Measurements from ENCODE around the gene KRTAP29-1.

Gene KRTAP29-1

GRCh38 chr17:41327411-41328120 lies 24.9 kb upstream of the KRTAP29-1 start:
- no peak for DNase-seq

GRCh38 chr17:41326173-41327145 lies 23.8 kb upstream of the KRTAP29-1 start:
- DNase-seq = no peak

GRCh38 chr17:41325611-41326010 lies 23.0 kb upstream of the KRTAP29-1 start:
- DNase-seq = no peak

- no peak for DNase-seq
Observed at GRCh38 chr17:41325126-41325525, 22.5 kb upstream of the KRTAP29-1 start.

GRCh38 chr17:41324180-41325075 lies 21.8 kb upstream of the KRTAP29-1 start:
- DNase-seq = no peak

GRCh38 chr17:41322903-41323895 lies 20.5 kb upstream of the KRTAP29-1 start:
- no peak for DNase-seq

GRCh38 chr17:41322094-41322902 lies 19.6 kb upstream of the KRTAP29-1 start:
- DNase-seq = no peak

- no peak for DNase-seq
Observed at GRCh38 chr17:41318231-41318630, 15.6 kb upstream of the KRTAP29-1 start.

- DNase-seq = no peak
Observed at GRCh38 chr17:41315814-41316445, 13.3 kb upstream of the KRTAP29-1 start.

- no peak for DNase-seq
Observed at GRCh38 chr17:41315204-41315794, 12.6 kb upstream of the KRTAP29-1 start, which contains the start of gene KRTAP17-1. TSS of gene KRTAP17-1 (minus strand) at chr17:41315710. CDS start at chr17:41315650, 60 bp downstream.

GRCh38 chr17:41311111-41311510 lies 8.5 kb upstream of the KRTAP29-1 start:
- DNase-seq = no peak

GRCh38 chr17:41308918-41309359 lies 6.3 kb upstream of the KRTAP29-1 start, which contains the start of gene KRTAP16-1:
TSS of gene KRTAP16-1 (minus strand) at chr17:41309309. CDS start at chr17:41309253, 56 bp downstream.
- no peak for DNase-seq

- no peak for DNase-seq
Observed at GRCh38 chr17:41308251-41308917, 5.7 kb upstream of the KRTAP29-1 start.

GRCh38 chr17:41307647-41308046 lies 5.0 kb upstream of the KRTAP29-1 start:
- no peak for DNase-seq

- no peak for DNase-seq
Observed at GRCh38 chr17:41304091-41304490, 1.4 kb upstream of the KRTAP29-1 start.

GRCh38 chr17:41302981-41303380 lies 330 bp upstream of the KRTAP29-1 start:
- no peak for DNase-seq

GRCh38 chr17:41301204-41301790 lies 1.4 kb downstream of the KRTAP29-1 start:
- no peak for DNase-seq

GRCh38 chr17:41298458-41299135 lies 4.1 kb downstream of the KRTAP29-1 start:
- DNase-seq = no peak
